ENCODE data around the gene HOXC6. TPM values are rescaled to one million over a fixed set of nuclear protein-coding genes. Genes with fewer than 3 reads are reported as not detected.

The HOXC6 gene
- total RNA-seq, 2 experiments from 2014 or later = not detected

- Mint-ChIP-seq H3K4me1 (peaks cover 24% of the 10 kb centered on the region), H3K9me3 (no peaks in the 10 kb centered on the region), H3K4me3 (no peak overlapping the region), H3K27ac (no peak overlapping the region), H3K36me3 (ENCODE audit: low read depth) (no peaks in the 10 kb centered on the region), H3K27me3 (peaks cover 71% of the 10 kb centered on the region)
- POLR2A ChIA-PET = interaction anchor here (1.2 to 1.4 kb wide), 2 partner anchors 10 to 173 kb away, joined by 3 to 4 read pairs; partner anchors contain the start of gene SMUG1
- no peak for DNase-seq
- CTCF ChIA-PET = interaction anchor here (0.6 to 3.8 kb wide), 11 partner anchors 10 to 277 kb away, joined by 3 to 21 read pairs (median 8); partner anchors contain the start of genes HOXC10 and HOXC5
Observed at GRCh38 chr12:54016478-54016964, 11.7 kb upstream of the HOXC6 start.

- H3K4me3 Mint-ChIP-seq = peak overlapping the region; percentile 73
- no peaks in the 10 kb centered on the region for H3K36me3 Mint-ChIP-seq (ENCODE audit: low read depth)
- peaks cover 72% of the 10 kb centered on the region for H3K27me3 Mint-ChIP-seq
- ChIA-PET CTCF (interaction anchor here (0.6 to 3.8 kb wide), 19 partner anchors 9 to 308 kb away, joined by 3 to 21 read pairs (median 6); partner anchors contain the start of genes COPZ1, HOXC10, HOXC11 and HOXC5), POLR2A (interaction anchor here (0.9 to 1.4 kb wide), 7 partner anchors 8 to 199 kb away, joined by 3 to 4 read pairs (median 3); partner anchors contain the start of genes HOXC8 and SMUG1)
- H3K4me1 Mint-ChIP-seq = peaks cover 23% of the 10 kb centered on the region
- H3K9me3 Mint-ChIP-seq = no peaks in the 10 kb centered on the region
- DNase-seq = no peak
- no peak overlapping the region for H3K27ac Mint-ChIP-seq
Observed at GRCh38 chr12:54017027-54017788, 11.0 kb upstream of the HOXC6 start.

GRCh38 chr12:54017878-54018467, 10.3 kb upstream of the HOXC6 start:
- ChIA-PET POLR2A (interaction anchor here (0.9 to 1.4 kb wide), 6 partner anchors 9 to 199 kb away, joined by 3 to 4 read pairs (median 3); partner anchors contain the start of genes HOXC8 and SMUG1), CTCF (interaction anchor here (0.7 to 3.8 kb wide), 17 partner anchors 9 to 307 kb away, joined by 3 to 21 read pairs (median 6); partner anchors contain the start of genes COPZ1, HOXC10, HOXC11 and HOXC5)
- DNase-seq = peak; percentile 74
- H3K4me3 Mint-ChIP-seq = peak overlapping the region; percentile 73
- no peaks in the 10 kb centered on the region for H3K36me3 Mint-ChIP-seq (ENCODE audit: low read depth)
- H3K27me3 Mint-ChIP-seq = peaks cover 71% of the 10 kb centered on the region
- peaks cover 23% of the 10 kb centered on the region for H3K4me1 Mint-ChIP-seq
- no peak overlapping the region for H3K27ac Mint-ChIP-seq
- no peaks in the 10 kb centered on the region for H3K9me3 Mint-ChIP-seq

GRCh38 chr12:54018468-54018984, 9.7 kb upstream of the HOXC6 start:
- Mint-ChIP-seq H3K9me3 (no peaks in the 10 kb centered on the region), H3K36me3 (ENCODE audit: low read depth) (no peaks in the 10 kb centered on the region), H3K4me3 (peak overlapping the region; percentile 73), H3K4me1 (peaks cover 23% of the 10 kb centered on the region), H3K27ac (no peak overlapping the region), H3K27me3 (peaks cover 71% of the 10 kb centered on the region)
- ChIA-PET CTCF (interaction anchor here (1.1 to 2.2 kb wide), 3 partner anchors 12 to 178 kb away, joined by 3 to 11 read pairs (median 7); partner anchors contain the start of gene HOXC10), POLR2A (interaction anchor here (1.0 to 1.1 kb wide), 2 partner anchors 10 to 177 kb away, joined by 3 read pairs; partner anchors contain the start of gene HOXC8)
- DNase-seq = no peak

GRCh38 chr12:54019091-54019811, 9.0 kb upstream of the HOXC6 start:
- Mint-ChIP-seq H3K9me3 (no peaks in the 10 kb centered on the region), H3K4me3 (no peak overlapping the region), H3K27me3 (peaks cover 71% of the 10 kb centered on the region), H3K36me3 (ENCODE audit: low read depth) (no peaks in the 10 kb centered on the region), H3K27ac (no peak overlapping the region), H3K4me1 (peaks cover 23% of the 10 kb centered on the region)
- ChIA-PET CTCF (no interaction called here), POLR2A (no interaction called here)
- no peak for DNase-seq

- Mint-ChIP-seq H3K27ac (no peak overlapping the region), H3K4me1 (peaks cover 18% of the 10 kb centered on the region), H3K9me3 (no peaks in the 10 kb centered on the region), H3K4me3 (no peak overlapping the region), H3K36me3 (ENCODE audit: low read depth) (no peaks in the 10 kb centered on the region), H3K27me3 (peaks cover 70% of the 10 kb centered on the region)
- no peak for DNase-seq
- ChIA-PET CTCF (interaction anchor here (1.0 kb wide), 1 partner anchor 172 kb away, joined by 3 read pairs; no protein-coding TSS in a partner anchor), POLR2A (no interaction called here)
Observed at GRCh38 chr12:54019924-54020590, 8.2 kb upstream of the HOXC6 start.

- DNase-seq = no peak
- no peaks in the 10 kb centered on the region for H3K9me3 Mint-ChIP-seq
- no peaks in the 10 kb centered on the region for H3K36me3 Mint-ChIP-seq (ENCODE audit: low read depth)
- H3K4me3 Mint-ChIP-seq = no peak overlapping the region
- peaks cover 17% of the 10 kb centered on the region for H3K4me1 Mint-ChIP-seq
- no peak overlapping the region for H3K27ac Mint-ChIP-seq
- ChIA-PET CTCF (interaction anchor here (1.0 kb wide), 1 partner anchor 171 kb away, joined by 3 read pairs; no protein-coding TSS in a partner anchor), POLR2A (interaction anchor here (1.3 kb wide), 1 partner anchor 32 kb away, joined by 4 read pairs; no protein-coding TSS in a partner anchor)
- peaks cover 69% of the 10 kb centered on the region for H3K27me3 Mint-ChIP-seq
Observed at GRCh38 chr12:54020591-54021405, 7.4 kb upstream of the HOXC6 start.

- no peak for DNase-seq
- peaks cover 71% of the 10 kb centered on the region for H3K27me3 Mint-ChIP-seq
- H3K4me1 Mint-ChIP-seq = peaks cover 17% of the 10 kb centered on the region
- POLR2A ChIA-PET = interaction anchor here (1.3 kb wide), 1 partner anchor 31 kb away, joined by 4 read pairs; no protein-coding TSS in a partner anchor
- CTCF ChIA-PET = interaction anchor here (0.8 to 1.3 kb wide), 3 partner anchors 13 to 193 kb away, joined by 3 read pairs; partner anchors contain the start of gene HOXC8
- no peaks in the 10 kb centered on the region for H3K36me3 Mint-ChIP-seq (ENCODE audit: low read depth)
- no peak overlapping the region for H3K27ac Mint-ChIP-seq
- no peaks in the 10 kb centered on the region for H3K9me3 Mint-ChIP-seq
- H3K4me3 Mint-ChIP-seq = no peak overlapping the region
Observed at GRCh38 chr12:54021432-54022013, 6.7 kb upstream of the HOXC6 start.

- Mint-ChIP-seq H3K27ac (no peak overlapping the region), H3K9me3 (no peaks in the 10 kb centered on the region), H3K36me3 (ENCODE audit: low read depth) (no peaks in the 10 kb centered on the region), H3K27me3 (peaks cover 77% of the 10 kb centered on the region), H3K4me1 (peaks cover 13% of the 10 kb centered on the region), H3K4me3 (no peak overlapping the region)
- no peak for DNase-seq
- CTCF ChIA-PET = interaction anchor here (0.8 to 3.1 kb wide), 7 partner anchors 9 to 194 kb away, joined by 3 to 23 read pairs (median 3); partner anchors contain the start of gene HOXC5
- POLR2A ChIA-PET = interaction anchor here (1.5 kb wide), 2 partner anchors 9 to 13 kb away, joined by 4 read pairs; partner anchors contain the start of gene HOXC5
Observed at GRCh38 chr12:54022960-54023884, 5.0 kb upstream of the HOXC6 start.

- no peak for DNase-seq
- peaks cover 83% of the 10 kb centered on the region for H3K27me3 Mint-ChIP-seq
- H3K4me1 Mint-ChIP-seq = peaks cover 15% of the 10 kb centered on the region
- no peaks in the 10 kb centered on the region for H3K9me3 Mint-ChIP-seq
- ChIA-PET POLR2A (interaction anchor here (1.5 kb wide), 2 partner anchors 8 to 14 kb away, joined by 4 read pairs; partner anchors contain the start of gene HOXC5), CTCF (interaction anchor here (1.2 to 3.1 kb wide), 4 partner anchors 8 to 168 kb away, joined by 3 to 23 read pairs (median 4); partner anchors contain the start of gene HOXC5)
- H3K4me3 Mint-ChIP-seq = no peak overlapping the region
- H3K36me3 Mint-ChIP-seq (ENCODE audit: low read depth) = no peaks in the 10 kb centered on the region
- H3K27ac Mint-ChIP-seq = no peak overlapping the region
Observed at GRCh38 chr12:54024127-54024526, 4.1 kb upstream of the HOXC6 start.
